ENCODE data around the gene SPTBN1. TPM values are rescaled to one million over a fixed set of nuclear protein-coding genes. Genes with fewer than 3 reads are reported as not detected.

SPTBN1 gene
- total and polyA plus RNA-seq, 2 of the 13 experiments (the other 11 are each of a cell fraction or from before 2014, with no cell fraction given): 123 to 299 TPM

DNA sequence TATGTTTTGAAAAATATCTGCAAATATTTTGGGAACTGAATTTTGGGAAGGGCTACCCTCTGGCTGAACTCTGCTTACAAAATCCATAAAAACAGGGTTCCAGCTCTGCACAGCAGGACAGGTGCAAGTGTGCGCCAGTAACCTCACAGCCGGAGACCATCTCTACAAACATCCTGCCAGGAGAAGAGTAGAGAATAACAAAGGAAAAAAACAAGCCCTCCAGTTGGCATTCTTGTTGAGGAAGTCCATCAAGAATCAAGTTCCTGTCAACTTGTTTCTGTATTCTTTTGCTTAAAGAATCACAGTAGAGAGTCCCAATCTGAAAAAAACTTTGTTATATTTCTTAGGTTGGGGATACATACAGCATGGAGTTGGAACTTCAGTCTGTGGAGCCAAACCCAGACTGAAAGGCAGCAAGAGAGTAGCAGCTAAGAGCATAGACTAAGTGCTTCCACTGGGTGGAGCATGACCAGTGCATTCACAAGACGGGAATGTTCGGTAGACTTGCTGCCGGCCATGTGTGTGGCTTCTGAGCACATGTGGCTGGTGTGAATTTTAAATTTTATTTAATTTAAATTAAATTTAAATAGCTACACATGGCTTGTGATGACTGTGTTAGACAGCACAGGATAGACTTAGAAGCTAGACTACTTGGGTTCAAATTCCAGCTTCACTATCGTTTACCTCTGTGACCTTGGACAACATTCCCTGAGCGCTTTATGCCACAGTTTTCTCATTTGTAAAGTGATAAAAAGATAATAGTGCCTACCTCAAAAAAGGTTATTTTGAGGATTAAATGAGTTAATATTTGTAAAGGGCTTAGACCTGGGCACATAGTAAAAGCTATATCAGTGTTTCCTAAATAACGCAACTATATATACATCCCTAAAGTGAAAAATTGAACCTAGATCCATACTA is 41.9 kb downstream of the SPTBN1 start (continued):
- TF ChIP-seq, protein P1, sequence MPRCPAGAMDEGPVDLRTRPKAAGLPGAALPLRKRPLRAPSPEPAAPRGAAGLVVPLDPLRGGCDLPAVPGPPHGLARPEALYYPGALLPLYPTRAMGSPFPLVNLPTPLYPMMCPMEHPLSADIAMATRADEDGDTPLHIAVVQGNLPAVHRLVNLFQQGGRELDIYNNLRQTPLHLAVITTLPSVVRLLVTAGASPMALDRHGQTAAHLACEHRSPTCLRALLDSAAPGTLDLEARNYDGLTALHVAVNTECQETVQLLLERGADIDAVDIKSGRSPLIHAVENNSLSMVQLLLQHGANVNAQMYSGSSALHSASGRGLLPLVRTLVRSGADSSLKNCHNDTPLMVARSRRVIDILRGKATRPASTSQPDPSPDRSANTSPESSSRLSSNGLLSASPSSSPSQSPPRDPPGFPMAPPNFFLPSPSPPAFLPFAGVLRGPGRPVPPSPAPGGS (CRISPR knock-in tag; IDR thresholded peaks at IDR 0.05): no peak
- TF ChIP-seq MIXL1 (CRISPR knock-in tag; IDR thresholded peaks at IDR 0.05): 0 out of 2 replicates have a peak, but pooled peaks have one; percentile 14
- TF ChIP-seq, protein P2, sequence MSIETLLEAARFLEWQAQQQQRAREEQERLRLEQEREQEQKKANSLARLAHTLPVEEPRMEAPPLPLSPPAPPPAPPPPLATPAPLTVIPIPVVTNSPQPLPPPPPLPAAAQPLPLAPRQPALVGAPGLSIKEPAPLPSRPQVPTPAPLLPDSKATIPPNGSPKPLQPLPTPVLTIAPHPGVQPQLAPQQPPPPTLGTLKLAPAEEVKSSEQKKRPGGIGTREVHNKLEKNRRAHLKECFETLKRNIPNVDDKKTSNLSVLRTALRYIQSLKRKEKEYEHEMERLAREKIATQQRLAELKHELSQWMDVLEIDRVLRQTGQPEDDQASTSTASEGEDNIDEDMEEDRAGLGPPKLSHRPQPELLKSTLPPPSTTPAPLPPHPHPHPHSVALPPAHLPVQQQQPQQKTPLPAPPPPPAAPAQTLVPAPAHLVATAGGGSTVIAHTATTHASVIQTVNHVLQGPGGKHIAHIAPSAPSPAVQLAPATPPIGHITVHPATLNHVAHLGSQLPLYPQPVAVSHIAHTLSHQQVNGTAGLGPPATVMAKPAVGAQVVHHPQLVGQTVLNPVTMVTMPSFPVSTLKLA (IDR thresholded peaks at IDR 0.05): peak; percentile 92
- TF ChIP-seq, protein P3, sequence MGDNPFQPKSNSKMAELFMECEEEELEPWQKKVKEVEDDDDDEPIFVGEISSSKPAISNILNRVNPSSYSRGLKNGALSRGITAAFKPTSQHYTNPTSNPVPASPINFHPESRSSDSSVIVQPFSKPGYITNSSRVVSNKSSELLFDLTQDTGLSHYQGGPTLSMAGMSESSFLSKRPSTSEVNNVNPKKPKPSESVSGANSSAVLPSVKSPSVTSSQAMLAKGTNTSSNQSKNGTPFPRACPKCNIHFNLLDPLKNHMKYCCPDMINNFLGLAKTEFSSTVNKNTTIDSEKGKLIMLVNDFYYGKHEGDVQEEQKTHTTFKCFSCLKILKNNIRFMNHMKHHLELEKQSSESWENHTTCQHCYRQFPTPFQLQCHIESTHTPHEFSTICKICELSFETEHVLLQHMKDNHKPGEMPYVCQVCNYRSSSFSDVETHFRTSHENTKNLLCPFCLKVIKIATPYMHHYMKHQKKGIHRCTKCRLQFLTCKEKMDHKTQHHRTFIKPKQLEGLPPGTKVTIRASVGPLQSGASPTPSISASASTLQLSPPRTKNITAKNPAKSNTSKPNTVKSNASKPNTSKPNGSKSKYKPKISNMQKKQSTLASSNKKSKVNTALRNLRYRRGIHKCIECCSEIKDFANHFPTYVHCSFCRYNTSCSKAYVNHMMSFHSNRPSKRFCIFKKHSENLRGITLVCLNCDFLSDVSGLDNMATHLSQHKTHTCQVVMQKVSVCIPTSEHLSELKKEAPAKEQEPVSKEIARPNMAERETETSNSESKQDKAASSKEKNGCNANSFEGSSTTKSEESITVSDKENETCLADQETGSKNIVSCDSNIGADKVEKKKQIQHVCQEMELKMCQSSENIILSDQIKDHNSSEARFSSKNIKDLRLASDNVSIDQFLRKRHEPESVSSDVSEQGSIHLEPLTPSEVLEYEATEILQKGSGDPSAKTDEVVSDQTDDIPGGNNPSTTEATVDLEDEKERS (CRISPR knock-in tag; IDR thresholded peaks at IDR 0.05): 0 out of 2 replicates have a peak, but pooled peaks have one; percentile 36
- TF ChIP-seq BCL6 (CRISPR knock-in tag; IDR thresholded peaks at IDR 0.05): 0 out of 2 replicates have a peak, but pooled peaks have one; percentile 30
- no peak for TF ChIP-seq HNRNPH1 (optimal IDR thresholded peaks at IDR 0.05; ENCODE audit: low read depth, low read length)
- TF ChIP-seq, protein P4, sequence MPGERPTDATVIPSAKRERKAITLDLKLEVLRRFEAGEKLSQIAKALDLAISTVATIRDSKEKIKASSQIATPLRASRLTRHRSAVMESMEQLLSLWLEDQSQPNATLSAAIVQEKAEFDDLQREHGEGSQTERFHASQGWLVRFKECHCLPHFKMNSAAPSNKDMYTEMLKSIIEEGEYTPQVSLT (CRISPR knock-in tag; IDR thresholded peaks at IDR 0.05; ENCODE audit: borderline replicate concordance, low read depth): 0 out of 2 replicates have a peak, but pooled peaks have one; percentile 48
- TF ChIP-seq ZKSCAN8 (CRISPR knock-in tag; IDR thresholded peaks at IDR 0.05; ENCODE audit: borderline replicate concordance): 0 out of 2 replicates have a peak, but pooled peaks have one; percentile 13
- no peak for TF ChIP-seq NRL (CRISPR knock-in tag; IDR thresholded peaks at IDR 0.05; ENCODE audit: borderline replicate concordance)
- TF ChIP-seq ZNF83 (CRISPR knock-in tag; IDR thresholded peaks at IDR 0.05; ENCODE audit: borderline replicate concordance): no peak
- 0 out of 2 replicates have a peak, but pooled peaks have one; percentile 34 for TF ChIP-seq HOXA3 (CRISPR knock-in tag; IDR thresholded peaks at IDR 0.05)
- no peak for TF ChIP-seq ZSCAN25 (CRISPR knock-in tag; IDR thresholded peaks at IDR 0.05)
- peak; percentile 73; the same call in 1 of the 2 replicates for TF ChIP-seq HNF4A (CRISPR knock-in tag; IDR thresholded peaks at IDR 0.05)
- TF ChIP-seq STAG1 (CRISPR knock-in tag; IDR thresholded peaks at IDR 0.05): peak; percentile 62
- TF ChIP-seq GATAD2A (CRISPR knock-in tag; IDR thresholded peaks at IDR 0.05): 0 out of 2 replicates have a peak, but pooled peaks have one; percentile 6
- peak; percentile 43 for TF ChIP-seq SAP130 (CRISPR knock-in tag; IDR thresholded peaks at IDR 0.05; ENCODE audit: low read depth)
- TF ChIP-seq, protein P5, sequence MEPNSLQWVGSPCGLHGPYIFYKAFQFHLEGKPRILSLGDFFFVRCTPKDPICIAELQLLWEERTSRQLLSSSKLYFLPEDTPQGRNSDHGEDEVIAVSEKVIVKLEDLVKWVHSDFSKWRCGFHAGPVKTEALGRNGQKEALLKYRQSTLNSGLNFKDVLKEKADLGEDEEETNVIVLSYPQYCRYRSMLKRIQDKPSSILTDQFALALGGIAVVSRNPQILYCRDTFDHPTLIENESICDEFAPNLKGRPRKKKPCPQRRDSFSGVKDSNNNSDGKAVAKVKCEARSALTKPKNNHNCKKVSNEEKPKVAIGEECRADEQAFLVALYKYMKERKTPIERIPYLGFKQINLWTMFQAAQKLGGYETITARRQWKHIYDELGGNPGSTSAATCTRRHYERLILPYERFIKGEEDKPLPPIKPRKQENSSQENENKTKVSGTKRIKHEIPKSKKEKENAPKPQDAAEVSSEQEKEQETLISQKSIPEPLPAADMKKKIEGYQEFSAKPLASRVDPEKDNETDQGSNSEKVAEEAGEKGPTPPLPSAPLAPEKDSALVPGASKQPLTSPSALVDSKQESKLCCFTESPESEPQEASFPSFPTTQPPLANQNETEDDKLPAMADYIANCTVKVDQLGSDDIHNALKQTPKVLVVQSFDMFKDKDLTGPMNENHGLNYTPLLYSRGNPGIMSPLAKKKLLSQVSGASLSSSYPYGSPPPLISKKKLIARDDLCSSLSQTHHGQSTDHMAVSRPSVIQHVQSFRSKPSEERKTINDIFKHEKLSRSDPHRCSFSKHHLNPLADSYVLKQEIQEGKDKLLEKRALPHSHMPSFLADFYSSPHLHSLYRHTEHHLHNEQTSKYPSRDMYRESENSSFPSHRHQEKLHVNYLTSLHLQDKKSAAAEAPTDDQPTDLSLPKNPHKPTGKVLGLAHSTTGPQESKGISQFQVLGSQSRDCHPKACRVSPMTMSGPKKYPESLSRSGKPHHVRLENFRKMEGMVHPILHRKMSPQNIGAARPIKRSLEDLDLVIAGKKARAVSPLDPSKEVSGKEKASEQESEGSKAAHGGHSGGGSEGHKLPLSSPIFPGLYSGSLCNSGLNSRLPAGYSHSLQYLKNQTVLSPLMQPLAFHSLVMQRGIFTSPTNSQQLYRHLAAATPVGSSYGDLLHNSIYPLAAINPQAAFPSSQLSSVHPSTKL (CRISPR knock-in tag; IDR thresholded peaks at IDR 0.05): 0 out of 2 replicates have a peak, but pooled peaks have one; percentile 36
- TF ChIP-seq KDM2A (CRISPR knock-in tag; IDR thresholded peaks at IDR 0.05; ENCODE audit: borderline replicate concordance, low read depth): 0 out of 2 replicates have a peak, but pooled peaks have one; percentile 29
